Left colon (tissue), 2 donors: ENCODE results near the gene CCNB2. TPM values are rescaled to one million over a fixed set of nuclear protein-coding genes. Genes with fewer than 3 reads are reported as not detected.
"Not testable (repeated sequence)": the region's sequence is repeated elsewhere in the genome, so short reads cannot be mapped to it uniquely, and the experiment has no call there.

Experiments used
- ATAC-seq: fragments of 200-7000 bp; cut with Tn5 transposase; one replicate; pipeline ENCODE4 v1.9.1; 2020; ENCODE audit warnings: mild to moderate bottlenecking, moderate library complexity
- DNase-seq, 2 donors: peaks; one replicate each; pipeline ENCODE4 v3.0.0-alpha.2; 2020
- intact Hi-C, 2 donors: fragments of 100-400 bp; cut with DNase I in 1 of 2; cut with micrococcal nuclease in 1 of 2; formaldehyde crosslinking; loops; one replicate each; pipeline versions ENCODE4 v1.11.2 to v1.14.0; 2022; cut with DNase I, micrococcal nuclease
- microRNA-seq, 2 donors: library from miRNA; unstranded; fragments of <30 nt; microRNA quantifications; one replicate each; pipeline versions ENCODE4 v1.1.0 to v1.2.0, GENCODE V29; 2020
- total RNA-seq, 2 donors: library from RNA; stranded (reverse); fragmentation: NEBNext Ultra II Directional; extraction: Animal tissue kit (Norgen Biotek cat#: 25700); gene quantifications; one replicate each; pipeline ENCODE4 v1.2.1, GENCODE V29; 2021
- donor health status: DM: no; HTN: no; CAD: no.
- donor health status: DM: yes; HTN: yes; CAD: no.

CCNB2 gene
- total RNA-seq, 2 donors from 2014 or later = 7.6 to 17.6 TPM

- DNase-seq (no peak), ATAC-seq (no peak)
- intact Hi-C loops = no loop called here
Measured at GRCh38 chr15:59158701-59159034, 53.7 kb downstream of the CCNB2 start.

GRCh38 chr15:59159210-59159609 is 54.3 kb downstream of the CCNB2 start:
- intact Hi-C loops = no loop called here
- DNase-seq = no peak

GRCh38 chr15:59160880-59161593 is 56.1 kb downstream of the CCNB2 start:
- peak; percentile 46 for ATAC-seq
- DNase-seq = no peak

More at GRCh38 chr15:59159210-59159609, 54.3 kb downstream of the CCNB2 start:
- ATAC-seq = no peak

GRCh38 chr15:59162080-59162479 is 57.1 kb downstream of the CCNB2 start:
- intact Hi-C loops, DNase-seq, ATAC-seq: not testable (repeated sequence)

More at GRCh38 chr15:59160880-59161593, 56.1 kb downstream of the CCNB2 start:
- intact Hi-C loops = no loop called here

- ATAC-seq = no peak
- intact Hi-C loops = no loop called here
- no peak for DNase-seq
Measured at GRCh38 chr15:59165726-59166125, 60.8 kb downstream of the CCNB2 start.

- DNase-seq = no peak
- intact Hi-C loops = no loop called here
- no peak for ATAC-seq
Measured at GRCh38 chr15:59166166-59166565, 61.2 kb downstream of the CCNB2 start.

- ATAC-seq = no peak
- intact Hi-C loops = no loop called here
- DNase-seq = no peak
Measured at GRCh38 chr15:59166601-59167265, 61.8 kb downstream of the CCNB2 start.

- no peak for ATAC-seq
- no peak for DNase-seq
- intact Hi-C loops = no loop called here
Measured at GRCh38 chr15:59168536-59168935, 63.6 kb downstream of the CCNB2 start.

GRCh38 chr15:59169251-59169708 is 64.3 kb downstream of the CCNB2 start:
- DNase-seq (no peak), ATAC-seq (no peak)
- intact Hi-C loops = no loop called here

- peak; percentile 43 for ATAC-seq
- DNase-seq = peak in 1 of 2 donors; percentile 24
- intact Hi-C loops = loop anchor here in 1 of 2 donors (10.0 kb wide), 1 partner anchor 324 kb away; no protein-coding TSS in a partner anchor
Measured at GRCh38 chr15:59170295-59171066, 65.5 kb downstream of the CCNB2 start.

GRCh38 chr15:59171067-59171397 is 66.1 kb downstream of the CCNB2 start:
- no peak for ATAC-seq
- intact Hi-C loops = loop anchor here in 1 of 2 donors (10.0 kb wide), 1 partner anchor 324 kb away; no protein-coding TSS in a partner anchor
- no peak for DNase-seq

- ATAC-seq = no peak
- DNase-seq = no peak
- intact Hi-C loops = loop anchor here in 1 of 2 donors (10.0 kb wide), 1 partner anchor 322 kb away; no protein-coding TSS in a partner anchor
Measured at GRCh38 chr15:59172289-59172901, 67.4 kb downstream of the CCNB2 start.

GRCh38 chr15:59173194-59173593 is 68.2 kb downstream of the CCNB2 start:
- intact Hi-C loops = loop anchor here in 1 of 2 donors (10.0 kb wide), 1 partner anchor 322 kb away; no protein-coding TSS in a partner anchor
- no peak for ATAC-seq
- DNase-seq = no peak

GRCh38 chr15:59174151-59174834 is 69.3 kb downstream of the CCNB2 start:
- DNase-seq (no peak), ATAC-seq (no peak)
- intact Hi-C loops = loop anchor here in 1 of 2 donors (10.0 kb wide), 1 partner anchor 321 kb away; no protein-coding TSS in a partner anchor

Small RNA genes lying within 50 kb of the gene (microRNA-seq; reads per million reads assigned to microRNA genes)
- 5.3 to 5.4 reads per million in 2 donors for gene MIR2116

Other genes with a start within 250 kb of the CCNB2 start
- gene SLTM, start 171.5 kb upstream of the CCNB2 start, total RNA-seq = 10 to 100 TPM; 68.3 to 87.5 TPM
- 10 to 100 TPM; 27.0 to 31.1 TPM for gene RNF111, start 117.5 kb upstream of the CCNB2 start, total RNA-seq
- not detected for gene LDHAL6B, start 101.7 kb downstream of the CCNB2 start, total RNA-seq